Suppressor macrophage (primary cell): ENCODE data around the gene TMEM245.
A peak's percentile ranks its signal among the peaks of the same experiment; 100 is the strongest.
"Not testable (repeated sequence)": the region's sequence is repeated elsewhere in the genome, so short reads cannot be mapped to it uniquely, and the experiment has no call there.

ENCODE experiments used
- DNase-seq, 4 experiments: peaks; one replicate each; pipeline ENCODE4 v3.0.0-alpha.2; 2020 to 2022

The TMEM245 gene

GRCh38 chr9:109063760-109064159, 56.0 kb downstream of the TMEM245 start:
- no peak for DNase-seq

DNA sequence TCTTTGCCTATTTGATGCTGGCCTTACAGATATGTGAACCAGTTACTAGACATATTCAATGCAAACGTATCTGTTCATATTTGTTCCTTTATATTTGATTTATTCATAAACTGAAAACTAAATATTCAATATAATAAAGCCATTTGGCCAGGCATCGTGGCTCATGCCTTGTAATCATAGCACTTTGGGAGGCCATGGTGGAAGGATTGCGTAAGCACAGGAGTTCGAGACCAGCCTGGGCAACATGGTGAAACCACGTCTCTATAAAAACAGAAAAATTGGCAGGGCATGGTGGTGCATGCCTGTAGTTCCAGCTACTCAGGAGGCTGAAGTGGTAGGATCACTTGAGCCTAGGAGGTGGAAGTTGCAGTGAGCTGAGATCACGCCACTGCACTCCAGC, 57.2 kb downstream of the TMEM245 start:
- DNase-seq = no peak

- DNase-seq = no peak
These were observed 59.6 kb downstream of the TMEM245 start for GRCh38 chr9:109060191-109060590.

GRCh38 chr9:109053121-109053520, 66.6 kb downstream of the TMEM245 start:
- DNase-seq = not testable (repeated sequence)

DNA sequence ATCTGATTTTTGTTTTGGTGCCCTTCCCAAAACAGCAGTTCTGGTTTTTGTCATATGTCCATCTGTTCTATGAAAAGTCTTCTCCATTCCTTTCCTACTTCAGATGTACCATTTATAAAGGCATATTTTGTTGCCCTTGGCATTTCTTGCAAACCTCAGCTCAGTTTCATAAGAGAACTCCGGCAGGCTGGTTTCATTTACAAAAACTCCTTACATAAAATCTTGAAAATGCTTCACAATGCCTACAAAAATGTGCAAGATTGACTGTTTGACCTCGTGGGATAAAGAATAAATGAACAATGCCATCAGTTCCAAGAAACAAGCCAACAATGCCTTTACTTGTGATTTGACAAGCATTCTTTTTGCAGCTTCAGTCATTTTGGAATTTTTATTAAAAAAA, 67.3 kb downstream of the TMEM245 start:
- DNase-seq = no peak

- DNase-seq = no peak
These were observed 68.0 kb downstream of the TMEM245 start for GRCh38 chr9:109051733-109052132.

DNA sequence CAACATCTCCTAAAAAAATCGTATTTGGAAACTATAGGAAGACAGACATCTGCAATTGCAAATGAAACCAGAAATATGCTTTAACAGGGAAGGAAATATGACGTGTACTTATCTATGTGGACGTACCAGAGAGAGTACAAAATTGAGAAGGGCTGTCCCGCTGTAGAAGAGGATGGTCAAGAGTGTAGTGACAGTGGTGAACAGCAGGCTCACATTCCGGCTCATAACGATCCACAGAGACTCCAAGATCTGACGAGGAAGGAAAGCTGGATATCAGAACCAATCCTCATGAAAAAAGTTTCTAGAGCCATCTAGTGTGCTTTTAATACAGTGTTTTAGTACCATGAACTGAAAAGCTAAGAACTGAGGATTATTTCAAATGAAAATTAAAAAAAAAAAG, 69.3 kb downstream of the TMEM245 start:
- no peak for DNase-seq

DNA sequence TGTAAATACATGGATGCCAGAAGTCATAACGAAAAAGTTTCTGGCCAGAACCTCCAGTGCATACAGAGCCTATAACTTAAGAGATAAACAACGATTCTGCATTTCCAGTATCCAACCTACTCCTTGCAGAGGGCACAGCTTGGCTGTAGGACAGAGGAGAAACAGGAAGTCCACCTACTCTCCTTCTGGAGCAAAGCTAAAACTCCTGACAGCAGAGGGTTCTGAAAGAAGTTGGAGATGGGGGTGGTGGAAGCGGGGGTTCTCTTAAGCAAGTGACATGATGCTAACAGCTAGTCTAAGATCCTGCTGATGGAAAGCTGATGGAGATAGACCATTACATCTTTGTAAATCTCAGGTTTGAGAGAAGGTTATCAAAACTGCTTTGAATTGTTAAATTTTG, 70.9 kb downstream of the TMEM245 start:
- DNase-seq = peak; percentile 5 to 51 (median 48)

GRCh38 chr9:109047259-109047658, 72.5 kb downstream of the TMEM245 start:
- peak in 2 of 4 experiments; percentile 2 to 5 for DNase-seq

DNA sequence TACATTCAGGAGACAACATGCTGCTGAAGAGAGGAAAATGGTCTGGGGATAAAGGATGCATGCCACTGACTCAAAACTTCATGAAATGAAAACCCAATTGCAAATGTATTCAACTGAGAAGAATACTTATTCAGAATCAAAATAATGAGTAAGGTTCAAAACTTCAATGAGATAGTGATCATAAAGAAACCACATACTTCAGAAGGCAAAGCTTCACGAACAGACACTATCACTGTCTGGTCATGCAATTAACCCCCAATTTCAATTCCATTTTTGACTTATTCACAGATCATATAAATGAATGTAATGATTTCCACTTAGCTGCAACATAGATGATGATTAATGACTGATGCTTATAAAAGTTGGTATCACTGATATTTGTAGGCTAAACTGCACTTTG, 73.4 kb downstream of the TMEM245 start:
- no peak for DNase-seq

DNA sequence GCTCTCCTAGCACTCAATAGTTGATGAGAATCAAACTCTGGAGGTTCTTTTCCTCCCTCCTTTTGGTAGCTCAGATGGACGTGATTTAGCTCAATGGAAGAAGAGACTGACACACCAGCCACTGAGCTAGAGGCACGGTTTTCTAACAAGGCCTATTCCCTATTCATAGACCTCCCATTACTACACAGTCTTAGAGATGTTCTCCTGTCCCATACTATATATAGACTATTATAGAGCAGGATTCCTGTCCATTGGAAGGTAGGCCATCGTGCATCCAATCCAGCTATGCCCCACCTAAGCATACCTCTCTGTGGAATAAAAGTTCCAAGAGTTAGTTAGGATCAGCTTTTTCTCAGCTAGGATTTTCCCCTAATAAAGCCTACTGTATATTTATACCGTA, 76.2 kb downstream of the TMEM245 start:
- DNase-seq = no peak

- no peak for DNase-seq
These were observed 79.2 kb downstream of the TMEM245 start for GRCh38 chr9:109040571-109040970.

- no peak for DNase-seq
These were observed 80.2 kb downstream of the TMEM245 start for GRCh38 chr9:109039539-109039938.

DNA sequence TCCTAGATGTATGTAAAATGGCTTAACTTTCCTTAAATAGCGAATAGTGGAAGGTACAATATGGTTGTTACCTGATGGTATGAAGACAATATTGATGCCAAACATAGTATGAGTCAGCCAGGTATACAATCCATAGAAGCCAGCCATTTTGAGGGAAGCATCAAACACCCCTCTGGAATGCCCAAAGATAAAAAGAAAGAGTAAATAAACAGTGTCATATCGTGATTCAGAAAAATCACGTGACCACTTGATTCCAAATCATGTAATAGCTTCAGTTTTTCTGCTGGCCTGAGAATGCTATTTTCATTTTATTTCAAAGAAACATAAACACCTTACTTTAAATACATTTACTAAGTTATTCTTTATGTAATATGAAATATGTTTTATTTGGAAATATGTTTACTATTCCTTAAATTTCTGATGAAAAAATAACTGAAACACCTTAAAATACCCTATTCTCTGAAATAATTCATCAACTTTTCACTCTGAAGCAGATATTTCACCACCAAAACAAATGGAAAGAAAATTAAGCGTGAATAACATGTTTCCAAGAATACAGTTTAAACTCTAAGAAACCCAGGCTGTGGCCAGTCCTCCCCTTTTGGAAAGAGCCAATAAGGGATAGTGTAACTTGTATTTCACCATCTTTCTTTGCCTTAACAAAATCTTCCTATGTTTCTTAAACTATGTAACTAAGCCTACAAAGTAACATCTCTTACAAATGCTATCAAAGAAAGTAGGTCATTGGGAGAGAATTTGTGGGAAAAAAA, 81.6 kb downstream of the TMEM245 start:
- no peak for DNase-seq

DNA sequence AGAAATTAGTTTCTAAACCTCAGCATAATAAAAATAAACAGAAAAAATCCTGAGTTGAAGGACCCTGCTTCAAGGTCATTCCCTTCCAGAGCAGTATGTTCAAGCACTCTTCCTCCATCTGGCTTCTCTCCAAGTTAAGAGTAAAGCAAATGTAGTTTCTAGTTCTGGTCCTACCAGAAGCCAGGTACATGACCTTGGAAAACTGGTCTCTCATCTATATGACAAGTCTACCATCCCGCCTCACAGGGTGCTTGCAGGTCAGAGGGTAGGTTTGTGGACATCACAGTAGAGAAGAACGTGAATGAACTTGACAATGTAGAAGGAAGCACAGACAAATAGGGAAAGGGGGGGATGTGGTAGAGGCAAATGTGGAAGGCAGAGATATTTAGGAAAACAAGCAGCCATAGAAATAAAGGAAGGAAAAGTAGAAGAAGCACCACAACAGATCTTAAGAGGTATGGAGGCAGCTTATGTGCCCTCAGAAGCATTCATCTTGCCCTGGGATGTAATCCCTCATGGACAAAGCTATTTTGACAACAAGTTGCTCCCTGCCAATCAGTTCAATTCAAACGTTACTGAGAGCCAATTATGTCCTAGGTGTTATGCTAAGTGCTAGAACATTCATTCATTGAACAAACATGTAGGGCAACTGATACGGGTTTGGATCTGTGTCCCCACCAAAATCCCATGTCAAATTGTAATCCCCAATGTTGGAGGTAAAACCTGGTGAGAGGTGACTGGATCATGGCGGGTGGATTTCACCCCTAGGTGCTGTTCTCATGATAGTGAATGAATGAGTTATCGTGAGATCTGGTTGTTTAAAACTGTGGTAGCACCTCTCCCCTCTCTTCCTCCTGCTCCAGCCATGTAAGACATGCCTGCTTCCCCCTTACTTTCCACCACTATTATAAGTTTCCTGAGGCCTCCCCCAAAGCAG, 82.7 kb downstream of the TMEM245 start:
- DNase-seq = no peak

DNA sequence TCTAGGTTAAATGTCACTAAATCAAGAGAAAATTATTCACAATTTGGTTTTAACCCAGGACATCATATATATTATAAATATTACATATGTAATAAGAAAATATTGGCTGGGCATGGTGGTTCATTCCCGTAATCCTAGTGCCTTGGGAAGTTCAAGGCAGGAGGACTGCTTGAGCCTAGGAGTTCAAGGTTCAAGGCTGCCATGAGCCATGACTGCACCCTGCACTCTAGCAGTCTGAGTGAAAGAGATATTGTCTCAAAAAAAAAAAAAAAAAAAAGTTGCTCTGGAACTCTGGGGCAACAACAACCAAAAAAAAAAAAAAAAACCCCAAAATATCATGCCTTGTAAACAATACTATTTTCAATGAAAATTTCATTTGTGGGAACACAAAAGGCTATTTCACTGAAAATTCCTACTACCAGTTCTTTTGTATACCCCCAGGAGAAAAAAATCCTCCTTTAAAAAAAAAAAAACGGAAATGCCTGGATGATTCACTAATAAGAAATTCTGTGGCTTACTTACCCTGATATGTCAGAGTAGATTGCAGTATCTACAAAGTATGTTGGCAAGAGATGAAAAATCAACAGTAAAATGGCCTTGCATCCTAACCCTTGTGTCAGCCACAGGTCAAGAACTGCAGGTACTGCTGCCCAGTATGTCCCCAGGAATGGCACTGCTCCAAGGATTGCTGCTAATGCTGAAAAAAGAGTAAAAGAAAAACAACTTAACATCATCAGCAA, 83.9 kb downstream of the TMEM245 start:
- DNase-seq = no peak

DNA sequence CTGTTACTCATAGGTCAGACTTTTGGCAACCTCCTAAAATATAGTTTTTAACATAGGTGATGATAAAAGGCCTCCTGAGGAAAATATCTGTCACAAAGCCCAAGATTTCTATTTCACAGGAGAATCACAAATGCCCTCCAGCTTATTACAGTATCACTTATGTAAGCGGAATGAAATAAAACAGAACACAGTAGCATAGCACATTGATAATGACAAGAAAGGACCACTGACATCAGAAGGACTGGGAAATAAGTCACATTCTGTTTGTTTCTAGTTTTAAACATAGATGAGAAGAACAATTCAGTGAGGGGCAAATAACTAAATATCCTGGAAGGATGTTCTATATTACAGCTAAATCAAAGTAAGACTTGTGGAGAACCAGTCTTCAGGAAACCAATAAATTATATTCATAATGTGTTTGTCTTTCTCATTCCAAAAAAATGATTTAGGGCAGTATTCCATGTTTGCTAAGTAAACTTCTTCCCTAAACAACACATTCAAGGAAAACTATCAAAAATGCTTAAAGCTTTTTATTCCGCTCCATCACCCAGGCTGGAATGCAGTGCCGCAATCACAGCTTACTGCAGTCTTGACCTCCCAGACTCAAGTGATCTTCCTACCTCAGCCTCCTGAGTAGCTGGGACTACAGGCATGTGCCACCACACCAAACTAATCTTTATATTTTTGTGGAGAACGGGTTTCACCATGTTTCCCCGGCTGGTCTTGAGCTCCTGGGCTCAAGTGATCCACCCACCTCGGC, 85.6 kb downstream of the TMEM245 start:
- no peak for DNase-seq

DNA sequence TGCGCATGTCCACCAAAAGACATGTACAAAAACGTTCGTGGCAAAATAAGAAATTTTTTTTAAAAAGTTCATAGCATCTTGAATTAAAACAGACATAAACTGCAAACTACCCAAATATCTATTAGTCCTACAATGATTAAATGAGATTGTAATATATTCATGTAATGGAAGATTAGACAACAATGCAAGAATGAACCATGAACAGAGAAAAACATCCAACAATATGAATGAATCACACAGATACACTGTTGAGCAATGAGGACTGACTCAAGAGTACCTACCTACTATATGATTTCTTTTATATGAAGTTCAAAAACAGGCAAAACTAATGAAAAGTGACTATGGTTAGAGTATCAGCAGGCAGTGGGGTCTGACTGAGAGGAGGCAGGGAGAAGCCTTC, 88.5 kb downstream of the TMEM245 start:
- no peak for DNase-seq

DNA sequence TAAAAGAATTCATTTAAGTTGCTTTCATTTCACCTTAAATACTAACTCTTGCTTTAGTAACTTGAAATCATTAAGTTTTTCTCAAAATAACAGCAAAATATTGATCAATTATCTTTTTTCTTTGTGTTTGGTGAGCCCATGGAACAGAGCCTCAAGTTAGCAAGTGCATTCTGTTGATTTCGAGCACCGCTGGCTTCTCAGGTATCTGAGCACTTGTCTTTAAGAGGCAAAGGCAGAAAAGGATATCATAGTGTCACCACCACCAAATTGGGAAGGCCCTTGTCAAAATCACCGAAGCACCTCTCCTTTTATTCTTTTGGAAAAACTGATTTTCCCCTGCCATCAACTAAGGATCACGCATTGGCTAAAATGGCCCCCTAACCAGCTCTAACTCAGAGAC, 89.3 kb downstream of the TMEM245 start:
- no peak for DNase-seq

DNA sequence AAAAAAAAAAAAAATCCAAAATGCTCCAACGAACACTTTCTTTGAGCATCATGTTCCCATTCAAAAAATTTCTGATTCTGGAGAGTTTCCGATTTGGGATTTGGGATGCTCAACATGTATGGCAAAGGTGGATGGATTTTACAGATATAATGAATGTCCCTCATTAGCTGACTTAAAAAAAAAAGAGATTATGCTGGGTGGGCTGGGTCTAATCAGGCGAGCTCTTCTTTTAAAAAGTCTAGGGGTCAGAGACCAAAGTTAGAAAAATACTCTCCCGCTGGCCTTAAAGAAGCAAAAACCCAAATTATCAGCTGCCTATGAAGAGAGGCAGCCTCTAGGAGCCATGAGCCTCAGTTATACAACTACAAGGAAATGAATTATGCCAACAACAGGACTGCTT, 91.3 kb downstream of the TMEM245 start:
- no peak for DNase-seq

- no peak for DNase-seq
These were observed 92.6 kb downstream of the TMEM245 start for GRCh38 chr9:109027176-109027575.

DNA sequence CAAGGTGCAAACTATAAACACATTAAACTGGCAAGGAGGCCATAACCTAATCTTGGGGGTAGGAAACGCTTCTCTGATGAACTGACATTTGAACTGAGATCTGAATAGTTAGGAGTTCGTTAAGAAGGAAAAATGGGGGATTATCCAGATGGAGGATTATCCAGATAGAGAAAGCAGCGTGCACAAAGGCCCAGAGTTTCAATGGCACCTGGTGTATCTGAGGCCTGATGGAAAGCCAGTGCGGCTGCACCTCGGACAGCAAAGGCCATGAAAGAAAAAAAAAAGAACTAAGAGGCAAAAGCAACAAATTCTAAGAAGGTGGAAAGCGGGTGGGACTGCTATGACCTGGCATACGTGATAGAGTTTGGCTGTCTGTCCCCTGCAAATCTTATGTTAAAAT, 93.4 kb downstream of the TMEM245 start:
- DNase-seq = no peak
